Colonic mucosa (tissue), 4 donors: ENCODE data around the gene BAIAP3. TPM values are rescaled to one million over a fixed set of nuclear protein-coding genes. Genes with fewer than 3 reads are reported as not detected.
A peak's percentile ranks its signal among the peaks of the same experiment; 100 is the strongest.

Experiments used
- DNase-seq: peaks from one replicate; pipeline ENCODE4 v3.0.0-alpha.2; 2020
- H3K27ac ChIP-seq: fragments of 200-600 bp; one replicate; pipeline ENCODE4 v1.8.0; 2021
- H3K27me3 ChIP-seq: fragments of 200-600 bp; one replicate; pipeline ENCODE4 v1.8.0; 2021
- H3K36me3 ChIP-seq: fragments of 200-600 bp; one replicate; pipeline ENCODE4 v1.8.0; 2021
- H3K4me1 ChIP-seq: fragments of 200-600 bp; one replicate; pipeline ENCODE4 v1.8.0; 2021; ENCODE audit warnings: mild to moderate bottlenecking
- H3K4me3 ChIP-seq: fragments of 200-600 bp; one replicate; pipeline ENCODE4 v1.8.0; 2021
- H3K9ac ChIP-seq, 2 donors: one replicate each; pipeline ENCODE4 v1.7.0; 2013; ENCODE audit warnings: control low read depth in 2 of 2, low read depth in 2 of 2, low read length in 2 of 2
- H3K9me3 ChIP-seq: fragments of 200-600 bp; one replicate; pipeline ENCODE4 v1.8.0; 2021
- CTCF ChIP-seq: fragments of 200-600 bp; IDR thresholded peaks from one replicate; pipeline ENCODE4 v1.8.0; 2022; ENCODE audit warnings: antibody characterized with exemption, mild to moderate bottlenecking
- intact Hi-C: fragments of 100-400 bp; cut with DNase I; formaldehyde crosslinking; loops from one replicate; pipeline ENCODE4 v1.14.1; 2022
- total RNA-seq, 2 donors: library from RNA; stranded (reverse); fragmentation: NEBNext Ultra II Directional in 1 of 2; extraction: Animal tissue kit (Norgen Biotek cat#: 25700) in 1 of 2; gene quantifications; one replicate each; pipeline ENCODE4 v1.2.1, GENCODE V29; 2021
- donor health status: healthy.
- donor health status: DM: no; HTN: no; CAD: no.
- donor health status: DM: no; HTN: no; CAD: no.

BAIAP3 gene
- total RNA-seq, 2 donors from 2014 or later, result 5.5 to 9.8 TPM

GRCh38 chr16:1375741-1376410 is 42.4 kb downstream of the BAIAP3 start:
- Histone ChIP-seq H3K27me3 (no peaks in the 10 kb centered on the region), H3K9me3 (no peaks in the 10 kb centered on the region), H3K4me3 (no peak overlapping the region), H3K27ac (no peak overlapping the region), H3K36me3 (no peaks in the 10 kb centered on the region), H3K4me1 (peaks cover 8% of the 10 kb centered on the region), H3K9ac (no peak overlapping the region)
- no peak for TF ChIP-seq CTCF
- no peak for DNase-seq
- intact Hi-C loops, result no loop called here

- H3K36me3 ChIP-seq, result no peaks in the 10 kb centered on the region
- H3K4me3 ChIP-seq, result no peak overlapping the region
- H3K27ac ChIP-seq, result no peak overlapping the region
- no peak for TF ChIP-seq CTCF
- no peak for DNase-seq
- H3K9me3 ChIP-seq, result no peaks in the 10 kb centered on the region
- intact Hi-C loops, result no loop called here
- peaks cover 8% of the 10 kb centered on the region for H3K4me1 ChIP-seq
- no peaks in the 10 kb centered on the region for H3K27me3 ChIP-seq
- H3K9ac ChIP-seq, result no peak overlapping the region
Observed at GRCh38 chr16:1377406-1378010, 44.1 kb downstream of the BAIAP3 start.

- intact Hi-C loops, result no loop called here
- no peak for DNase-seq
- Histone ChIP-seq H3K9me3 (no peaks in the 10 kb centered on the region), H3K36me3 (no peaks in the 10 kb centered on the region), H3K4me3 (peak overlapping the region; percentile 53), H3K27ac (no peak overlapping the region), H3K4me1 (peaks cover 8% of the 10 kb centered on the region), H3K9ac (peak overlapping the region in 1 of 2 donors; percentile 12), H3K27me3 (no peaks in the 10 kb centered on the region)
- TF ChIP-seq CTCF, result no peak
Observed at GRCh38 chr16:1378087-1378803, 44.8 kb downstream of the BAIAP3 start.

- no peak overlapping the region for H3K27ac ChIP-seq
- peak overlapping the region; percentile 53 for H3K4me3 ChIP-seq
- peaks cover 8% of the 10 kb centered on the region for H3K4me1 ChIP-seq
- no peak for TF ChIP-seq CTCF
- H3K9me3 ChIP-seq, result no peaks in the 10 kb centered on the region
- no peaks in the 10 kb centered on the region for H3K36me3 ChIP-seq
- H3K27me3 ChIP-seq, result no peaks in the 10 kb centered on the region
- peak; percentile 68 for DNase-seq
- peak overlapping the region; percentile 12 to 60 for H3K9ac ChIP-seq
- intact Hi-C loops, result no loop called here
Observed at GRCh38 chr16:1378804-1379303, 45.4 kb downstream of the BAIAP3 start.

GRCh38 chr16:1379304-1380076 is 46.0 kb downstream of the BAIAP3 start:
- TF ChIP-seq CTCF, result no peak
- Histone ChIP-seq H3K27ac (no peak overlapping the region), H3K27me3 (no peaks in the 10 kb centered on the region), H3K4me1 (peaks cover 8% of the 10 kb centered on the region), H3K9ac (peak overlapping the region in 1 of 2 donors; percentile 60), H3K4me3 (peak overlapping the region; percentile 53), H3K9me3 (no peaks in the 10 kb centered on the region), H3K36me3 (no peaks in the 10 kb centered on the region)
- DNase-seq, result peak; percentile 77
- intact Hi-C loops, result no loop called here
